Mucosa of descending colon (tissue), 3 donors: ENCODE results near the gene ARMH3. TPM values are rescaled to one million over a fixed set of nuclear protein-coding genes. Genes with fewer than 3 reads are reported as not detected.

Experiments used
- ATAC-seq: fragments of 200-7000 bp; cut with Tn5 transposase; one replicate; pipeline ENCODE4 v1.9.1; 2020; ENCODE audit warnings: mild to moderate bottlenecking, moderate library complexity
- DNase-seq, 3 donors: peaks; one replicate each; pipeline ENCODE4 v3.0.0-alpha.2; 2020
- H3K36me3 ChIP-seq: fragments of 200-600 bp; one replicate; pipeline ENCODE4 v1.8.0; 2021; ENCODE audit warnings: low read depth, mild to moderate bottlenecking
- H3K4me1 ChIP-seq: fragments of 200-600 bp; one replicate; pipeline ENCODE4 v1.8.0; 2021; ENCODE audit warnings: low read depth, mild to moderate bottlenecking
- H3K4me3 ChIP-seq: fragments of 200-600 bp; one replicate; pipeline ENCODE4 v1.8.0; 2021; ENCODE audit warnings: mild to moderate bottlenecking
- H3K9me3 ChIP-seq: fragments of 200-600 bp; one replicate; pipeline ENCODE4 v1.8.0; 2021; ENCODE audit warnings: mild to moderate bottlenecking
- intact Hi-C, 2 donors: fragments of 100-400 bp; cut with DNase I in 1 of 2; cut with micrococcal nuclease in 1 of 2; formaldehyde crosslinking; loops; one replicate each; pipeline versions ENCODE4 v1.11.0 to v1.11.1; 2022; cut with DNase I, micrococcal nuclease
- total RNA-seq, 3 donors: library from RNA; stranded (reverse); fragmentation: NEBNext Ultra II Directional in 2 of 3; extraction: Animal tissue kit (Norgen Biotek cat#: 25700) in 2 of 3; gene quantifications; one replicate each; pipeline versions ENCODE4 v1.2.1 to v1.2.4, GENCODE V29; 2021 to 2023
- TF ChIP-seq, protein P1 (sequence below): fragments of 200-600 bp; IDR thresholded peaks from one replicate; pipeline ENCODE4 v1.8.0; 2022; ENCODE audit warnings: antibody characterized with exemption, mild to moderate bottlenecking
- donor health status: DM: no; HTN: no; CAD: no; lungs with moderate emphysema.
- donor health status: DM: no; HTN: no; CAD: no.
- donor health status: DM: no; HTN: yes; CAD: no.

The ARMH3 gene
- total RNA-seq, 3 donors from 2014 or later = 25.8 to 45.6 (median 28.1) TPM

DNA sequence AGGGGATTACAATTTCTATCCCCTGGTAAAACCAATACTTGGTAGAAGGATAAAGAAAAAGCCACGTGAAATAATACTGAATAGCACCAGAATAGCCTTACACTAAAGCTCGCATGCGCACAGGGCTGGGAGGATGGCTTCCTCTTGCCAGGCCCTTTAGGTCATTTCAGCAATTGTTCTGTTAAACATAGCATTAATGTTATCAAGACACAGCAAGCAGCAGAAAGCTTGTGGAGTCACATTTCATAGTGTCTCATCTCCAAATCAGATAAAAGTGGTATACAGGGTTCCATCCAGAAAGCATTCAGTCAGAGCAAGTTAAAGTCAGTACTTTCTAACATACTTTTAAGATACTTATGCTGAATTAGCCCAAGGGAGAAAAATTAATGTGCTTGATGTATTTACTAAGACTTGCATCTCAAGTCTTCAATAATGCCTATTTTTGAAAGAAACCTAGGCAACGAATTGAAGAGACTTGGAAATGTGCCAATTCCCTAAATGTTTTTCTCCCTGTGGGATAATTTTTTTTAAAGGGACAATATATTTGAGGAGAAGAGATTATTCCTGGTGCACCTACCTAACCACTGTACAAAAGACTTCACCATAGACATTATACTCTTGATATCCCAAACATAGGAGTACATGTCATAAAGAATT lies 258.4 kb downstream of the ARMH3 start:
- TF ChIP-seq, protein P1, sequence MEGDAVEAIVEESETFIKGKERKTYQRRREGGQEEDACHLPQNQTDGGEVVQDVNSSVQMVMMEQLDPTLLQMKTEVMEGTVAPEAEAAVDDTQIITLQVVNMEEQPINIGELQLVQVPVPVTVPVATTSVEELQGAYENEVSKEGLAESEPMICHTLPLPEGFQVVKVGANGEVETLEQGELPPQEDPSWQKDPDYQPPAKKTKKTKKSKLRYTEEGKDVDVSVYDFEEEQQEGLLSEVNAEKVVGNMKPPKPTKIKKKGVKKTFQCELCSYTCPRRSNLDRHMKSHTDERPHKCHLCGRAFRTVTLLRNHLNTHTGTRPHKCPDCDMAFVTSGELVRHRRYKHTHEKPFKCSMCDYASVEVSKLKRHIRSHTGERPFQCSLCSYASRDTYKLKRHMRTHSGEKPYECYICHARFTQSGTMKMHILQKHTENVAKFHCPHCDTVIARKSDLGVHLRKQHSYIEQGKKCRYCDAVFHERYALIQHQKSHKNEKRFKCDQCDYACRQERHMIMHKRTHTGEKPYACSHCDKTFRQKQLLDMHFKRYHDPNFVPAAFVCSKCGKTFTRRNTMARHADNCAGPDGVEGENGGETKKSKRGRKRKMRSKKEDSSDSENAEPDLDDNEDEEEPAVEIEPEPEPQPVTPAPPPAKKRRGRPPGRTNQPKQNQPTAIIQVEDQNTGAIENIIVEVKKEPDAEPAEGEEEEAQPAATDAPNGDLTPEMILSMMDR = no peak
- no peak overlapping the region for H3K4me3 ChIP-seq
- peaks cover 12% of the 10 kb centered on the region for H3K36me3 ChIP-seq
- DNase-seq (no peak), ATAC-seq (no peak)
- intact Hi-C loops = no loop called here
- no peaks in the 10 kb centered on the region for H3K4me1 ChIP-seq
- no peaks in the 10 kb centered on the region for H3K9me3 ChIP-seq

Other genes starting within 250 kb of the ARMH3 start
- 100 to 1,000 TPM in 2 of 3 donors, 10 to 100 TPM in 1; 80.8 to 112 (median 110) TPM for gene OGA, start 237.7 kb downstream of the ARMH3 start, total RNA-seq
- 1 to 10 TPM; 3.7 to 5.9 (median 4.2) TPM for gene KCNIP2, start 212.4 kb downstream of the ARMH3 start, total RNA-seq
- gene HPS6, start 9.2 kb upstream of the ARMH3 start, total RNA-seq = 10 to 100 TPM; 17.8 to 21.4 (median 18.3) TPM
- gene LDB1, start 64.2 kb upstream of the ARMH3 start, total RNA-seq = 10 to 100 TPM; 32.3 to 92.2 (median 37.2) TPM
- 10 to 100 TPM; 17.1 to 30.3 (median 20.3) TPM for gene PPRC1, start 76.9 kb upstream of the ARMH3 start, total RNA-seq
- 10 to 100 TPM; 33.2 to 44.3 (median 40.1) TPM for gene NOLC1, start 96.2 kb upstream of the ARMH3 start, total RNA-seq
- gene ELOVL3, start 170.1 kb upstream of the ARMH3 start, total RNA-seq = under 1 TPM in 1 of 3 donors, not detected in 2; 0.22 TPM
- gene PITX3, start 185.3 kb upstream of the ARMH3 start, total RNA-seq = not detected
- 10 to 100 TPM; 51.9 to 67.8 (median 62.9) TPM for gene GBF1, start 189.4 kb upstream of the ARMH3 start, total RNA-seq